CD4-positive, alpha-beta T cell treated with Interleukin-12 subunit alpha and Interleukin-12 subunit beta, for 1 hour (primary cell): ENCODE measurements around the gene STX17.
"Not testable (repeated sequence)": the region's sequence is repeated elsewhere in the genome, so short reads cannot be mapped to it uniquely, and the experiment has no call there.

ENCODE experiments used
- DNase-seq: peaks from one replicate; pipeline ENCODE4 v3.0.0-alpha.2; 2020

STX17 gene

DNA sequence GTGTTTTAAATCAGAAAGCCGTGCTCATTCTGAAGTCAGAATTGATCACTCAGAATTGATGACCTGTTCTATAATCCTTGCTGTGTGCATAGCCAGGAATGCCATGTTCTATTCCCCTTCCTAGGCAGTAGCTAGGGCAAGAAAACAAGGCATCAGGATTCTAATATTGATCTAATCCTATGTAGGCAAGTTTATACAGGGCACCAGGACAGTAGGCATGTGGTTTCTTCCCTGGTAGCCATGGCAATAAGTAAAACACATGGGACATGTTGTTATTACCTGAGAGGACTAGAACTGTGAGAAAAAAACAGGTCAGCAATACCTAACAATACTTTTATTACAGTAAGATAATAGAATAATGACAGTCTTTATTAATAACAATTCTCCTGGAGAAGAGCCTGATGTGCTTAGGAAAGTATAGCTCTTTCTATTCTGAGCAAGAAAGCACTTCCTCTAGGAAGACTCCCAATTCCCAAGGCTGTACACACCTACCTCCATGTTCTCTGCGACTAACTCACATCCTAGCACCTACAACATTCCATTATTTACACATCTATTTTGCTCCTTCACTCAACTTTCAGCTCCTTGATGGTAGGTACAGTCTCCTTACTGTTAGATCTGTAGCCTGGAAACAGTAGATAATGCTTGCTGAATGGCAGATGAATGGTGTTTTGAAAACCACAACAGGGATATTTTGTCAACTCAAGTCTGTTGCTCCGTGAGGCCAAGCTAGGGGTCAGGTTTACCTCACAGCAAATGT, 70.8 kb downstream of the STX17 start:
- no peak for DNase-seq

DNA sequence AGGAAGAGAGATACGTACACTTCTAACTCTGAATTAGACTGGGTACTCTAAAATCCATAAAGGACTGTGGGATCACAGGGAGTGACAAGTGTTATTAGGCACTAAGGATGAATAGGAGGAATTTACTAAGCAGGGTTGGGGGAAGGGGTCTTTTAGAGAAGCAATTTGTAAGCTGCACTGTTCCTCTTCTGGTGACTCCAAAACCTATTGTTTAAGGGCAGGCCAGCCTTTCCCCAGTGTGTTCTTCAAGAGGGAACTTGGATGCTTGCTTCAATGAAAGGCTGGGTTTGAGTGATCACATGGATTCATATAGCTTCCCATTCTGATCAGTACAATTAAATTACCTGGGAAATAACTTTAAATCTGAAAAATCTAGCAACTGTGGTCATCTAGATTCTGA, 71.8 kb downstream of the STX17 start:
- no peak for DNase-seq

DNA sequence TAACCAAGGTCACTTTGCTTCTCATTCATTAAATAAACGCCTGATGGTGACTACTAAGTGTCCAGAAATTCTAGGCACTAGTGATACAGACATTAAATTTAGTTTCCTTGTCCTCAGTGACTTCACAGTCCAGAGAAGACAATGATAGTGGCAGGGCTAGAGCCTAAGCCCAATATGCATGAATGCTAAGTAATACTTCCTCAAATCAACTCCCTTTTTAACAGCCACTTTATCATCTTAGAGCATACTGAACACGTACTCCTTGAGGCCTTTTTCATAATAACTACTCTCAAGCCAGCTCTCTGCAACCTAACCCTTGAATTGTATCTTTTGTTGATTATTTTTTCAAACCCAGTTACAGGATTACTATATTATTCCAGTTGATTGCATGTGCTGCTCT, 74.1 kb downstream of the STX17 start:
- no peak for DNase-seq

DNA sequence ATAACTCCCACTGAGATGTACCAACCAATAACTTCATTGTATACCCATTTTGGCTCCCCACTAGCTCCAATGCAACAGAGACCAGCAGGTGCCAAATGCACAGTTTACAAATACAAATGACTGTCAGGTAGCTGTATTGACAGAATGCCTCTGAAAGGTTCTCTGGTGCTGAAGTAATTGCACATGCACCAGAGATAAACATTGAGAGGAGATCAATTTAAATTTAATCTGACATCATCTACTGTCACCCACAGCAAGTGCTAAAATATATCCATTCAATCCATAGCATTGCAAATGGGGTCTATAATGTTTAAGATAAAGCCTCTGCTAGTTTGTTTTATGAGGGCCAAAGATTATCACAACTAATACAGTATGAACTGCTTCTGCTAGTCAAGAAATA, 80.2 kb downstream of the STX17 start:
- no peak for DNase-seq

DNA sequence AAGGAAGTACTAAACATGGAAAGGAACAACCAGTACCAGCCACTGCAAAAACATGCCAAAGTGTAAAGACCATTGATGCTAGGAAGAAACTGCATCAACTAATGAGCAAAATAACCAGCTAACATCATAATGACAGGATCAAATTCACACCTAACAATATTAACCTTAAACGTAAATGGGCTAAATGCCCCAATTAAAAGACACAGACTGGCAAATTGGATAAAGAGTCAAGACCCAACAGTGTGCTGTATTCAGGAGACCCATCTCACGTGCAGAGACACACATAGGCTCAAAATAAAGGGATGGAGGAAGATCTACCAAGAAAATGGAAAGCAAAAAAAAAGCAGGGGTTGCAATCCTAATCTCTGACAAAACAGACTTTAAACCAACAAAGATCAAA, 84.1 kb downstream of the STX17 start:
- not testable (repeated sequence) for DNase-seq

DNA sequence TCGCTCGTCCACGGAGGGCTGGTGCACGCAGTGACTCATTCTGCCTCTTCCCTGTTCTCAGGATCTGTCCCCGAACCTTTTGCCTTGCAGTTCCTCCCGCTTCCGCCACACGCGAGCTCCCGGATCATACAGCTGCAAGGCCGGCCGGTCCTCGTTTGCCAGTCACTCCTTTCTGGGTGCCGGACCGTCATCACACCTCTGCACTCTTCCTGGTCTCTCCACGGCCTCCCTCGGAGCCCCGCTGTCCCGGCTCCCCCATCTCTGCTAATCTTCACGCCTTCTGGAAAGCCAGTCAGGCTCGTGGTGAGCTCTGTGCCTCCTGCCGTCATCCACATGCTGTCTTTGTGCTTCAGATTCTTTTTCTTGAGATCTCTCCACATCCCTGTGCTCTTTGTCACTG, 91.8 kb downstream of the STX17 start:
- no peak for DNase-seq

DNA sequence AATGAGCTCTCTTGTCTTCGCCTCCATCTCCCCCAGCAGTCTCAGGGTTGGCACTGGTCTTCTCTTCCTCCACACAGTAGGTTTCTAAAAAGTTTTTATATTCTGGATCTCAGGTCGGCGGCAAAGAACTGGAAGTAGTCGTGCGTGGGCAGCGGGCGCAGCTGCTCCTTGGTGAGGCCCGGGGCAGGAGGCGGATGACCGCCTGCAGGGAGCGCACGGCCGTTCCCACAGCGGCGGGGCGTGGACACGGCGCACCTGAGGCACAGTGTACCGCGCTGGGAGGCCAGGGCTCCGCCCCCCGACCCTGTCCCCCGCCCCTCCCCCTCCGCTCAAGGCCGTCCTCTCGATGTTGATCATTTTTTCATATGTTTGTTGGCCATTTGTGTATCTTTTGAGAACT, 92.4 kb downstream of the STX17 start:
- DNase-seq = no peak

DNA sequence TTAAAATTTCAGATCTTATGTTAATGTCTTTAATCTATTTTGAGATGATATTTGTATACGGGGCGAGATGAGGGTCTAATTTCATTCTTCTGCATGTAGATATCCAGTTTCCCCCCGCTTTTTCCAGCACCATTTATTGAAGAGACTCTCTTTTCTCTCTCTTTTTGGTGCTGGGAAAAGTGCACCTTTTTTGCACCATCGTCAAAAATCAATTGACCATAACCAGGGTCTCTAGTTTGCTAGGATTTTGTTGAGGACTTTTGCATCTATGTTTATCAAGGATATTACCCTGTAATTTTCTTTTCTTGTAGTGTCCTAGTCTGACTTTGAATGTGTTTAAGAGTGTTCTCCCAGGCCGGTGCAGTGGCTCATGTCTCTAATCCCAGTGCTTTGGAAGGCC, 93.3 kb downstream of the STX17 start:
- no peak for DNase-seq

DNA sequence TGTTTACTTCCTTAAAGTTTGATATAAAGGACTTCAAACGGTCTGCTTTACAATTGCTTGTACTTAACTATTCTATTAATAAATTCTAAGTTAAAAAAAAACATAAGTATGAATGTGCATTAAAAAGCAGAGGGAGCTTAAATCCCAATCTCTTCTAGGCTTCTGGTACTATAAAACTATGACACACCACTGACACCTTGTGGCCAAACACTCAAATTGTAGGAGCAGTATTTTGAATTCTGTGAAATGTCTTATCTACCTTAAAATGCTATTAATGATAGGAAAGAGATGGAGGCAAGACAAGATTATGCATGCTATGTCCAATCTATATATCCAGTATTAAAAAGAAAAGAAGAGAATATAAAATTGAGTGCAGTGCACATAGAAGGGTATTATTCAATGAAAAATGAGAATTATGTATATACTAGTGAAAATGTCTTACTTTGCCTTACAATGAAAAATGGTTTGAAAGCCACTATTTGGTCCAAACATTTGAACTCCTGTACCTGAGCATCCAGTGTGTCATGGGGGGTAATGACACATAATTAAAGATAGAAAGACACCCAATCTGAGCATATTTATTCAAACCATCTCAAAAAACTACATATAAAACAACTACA, 104.7 kb downstream of the STX17 start:
- peak; percentile 60 for DNase-seq

DNA sequence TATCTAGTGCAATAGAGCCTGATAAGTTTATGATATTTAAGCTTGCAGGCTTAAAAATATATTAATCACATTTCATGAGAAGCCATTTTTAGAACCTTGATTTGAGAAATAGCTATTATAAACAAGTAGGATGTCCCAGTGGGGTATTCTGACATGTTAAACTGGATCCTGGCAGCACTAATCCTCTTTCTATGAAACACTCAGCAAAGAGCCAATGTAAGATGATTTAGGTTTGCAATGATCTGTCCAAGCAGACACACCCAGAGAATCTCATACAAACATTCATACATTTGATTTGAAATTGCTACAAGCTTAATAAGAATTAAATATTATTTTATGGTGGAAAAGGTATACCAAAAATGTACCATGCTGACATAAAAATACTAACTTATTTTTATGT, 105.8 kb downstream of the STX17 start:
- DNase-seq = no peak

DNA sequence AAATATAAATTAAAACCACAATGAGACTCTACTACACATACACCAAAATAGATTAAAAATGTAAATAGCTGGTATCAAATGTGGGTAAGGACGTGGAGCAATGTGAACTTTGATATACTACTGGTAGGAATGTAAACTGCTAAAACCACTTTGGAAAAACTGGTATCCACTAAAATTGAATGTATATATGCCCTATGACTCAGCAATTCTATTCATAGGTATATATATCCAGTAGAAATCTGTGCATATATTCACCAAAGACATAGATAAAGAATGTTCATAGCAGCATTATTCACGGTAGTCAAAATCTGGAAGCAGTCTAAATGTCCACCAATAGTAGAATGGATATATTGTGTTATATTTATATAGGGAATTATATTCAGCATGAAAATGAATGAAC, 107.1 kb downstream of the STX17 start:
- no peak for DNase-seq

DNA sequence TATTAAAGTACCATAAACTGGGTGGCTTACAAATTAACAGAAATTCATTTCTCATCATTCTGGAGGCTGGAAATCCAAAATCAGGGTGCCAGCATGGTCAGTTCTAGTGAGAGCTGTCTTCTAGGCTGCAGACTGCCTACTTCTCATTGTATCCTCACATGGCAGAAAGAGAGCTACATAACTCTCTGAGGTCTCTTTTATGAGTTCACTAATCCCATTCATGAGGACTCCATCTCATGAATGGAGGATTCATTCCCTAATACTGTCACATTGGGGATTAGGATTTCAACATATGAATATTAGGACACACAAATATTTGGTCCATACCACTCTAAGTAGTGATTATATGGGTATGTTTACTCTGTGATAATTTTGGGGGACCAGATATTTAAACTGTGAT, 108.4 kb downstream of the STX17 start:
- no peak for DNase-seq

DNA sequence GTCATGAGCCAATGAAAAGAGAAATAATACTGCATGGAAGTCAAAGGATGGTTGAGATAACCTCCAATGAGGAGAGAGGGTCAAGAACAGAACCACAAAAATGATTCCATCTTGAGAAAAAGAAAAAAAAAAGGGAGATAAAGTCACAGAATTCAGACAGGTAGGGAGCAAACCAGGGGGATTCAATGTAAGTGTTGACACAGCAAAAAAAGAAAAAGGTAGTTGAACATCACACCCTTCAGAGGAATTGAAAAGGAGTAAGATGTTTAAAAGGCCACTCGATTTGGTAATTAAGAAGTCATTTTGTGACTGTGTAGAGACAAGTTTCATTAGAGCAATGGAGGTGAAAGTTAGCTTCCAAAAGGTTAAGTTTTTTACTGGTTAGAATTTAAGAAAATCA, 113.1 kb downstream of the STX17 start:
- DNase-seq = no peak
